ENCODE measurements around the gene PTGS1.

DNA sequence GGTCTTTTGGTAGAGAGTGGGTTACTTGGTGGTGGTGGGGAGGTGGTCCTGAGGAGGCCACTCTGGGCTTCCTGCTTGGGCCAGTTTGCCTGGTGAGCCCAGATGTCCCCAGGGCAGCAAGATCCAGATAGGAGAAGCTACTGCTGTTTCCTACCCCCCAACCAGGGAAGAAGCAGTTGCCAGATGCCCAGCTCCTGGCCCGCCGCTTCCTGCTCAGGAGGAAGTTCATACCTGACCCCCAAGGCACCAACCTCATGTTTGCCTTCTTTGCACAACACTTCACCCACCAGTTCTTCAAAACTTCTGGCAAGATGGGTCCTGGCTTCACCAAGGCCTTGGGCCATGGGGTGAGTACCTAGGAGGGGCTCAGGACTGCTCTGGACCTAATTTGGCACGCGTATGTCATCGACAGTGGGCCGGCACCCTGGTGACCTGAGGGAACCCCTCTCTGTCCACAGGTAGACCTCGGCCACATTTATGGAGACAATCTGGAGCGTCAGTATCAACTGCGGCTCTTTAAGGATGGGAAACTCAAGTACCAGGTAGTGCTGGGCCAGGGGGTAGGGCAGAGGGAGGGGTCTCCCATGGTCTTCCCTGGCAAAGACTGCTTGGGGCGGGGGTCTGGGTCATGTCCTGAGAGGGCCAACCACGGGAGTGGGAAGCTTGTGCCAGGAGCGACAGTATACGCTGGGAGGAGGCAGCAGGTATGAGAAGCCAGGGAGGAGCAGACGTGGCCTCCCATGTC, 10.6 kb downstream of the PTGS1 start:
- TF ChIP-seq CTCF (optimal IDR thresholded peaks at IDR 0.05 in 1 of 3, IDR thresholded peaks at IDR 0.05 in 1 of 3, conservative IDR thresholded peaks at IDR 0.05 in 1 of 3; ENCODE audit: extremely low read depth in 1 of 3, insufficient read depth in 2 of 3, low read length in 3 of 3) = no peak
- no peak for TF ChIP-seq EZH2 (IDR thresholded peaks at IDR 0.05; ENCODE audit: low read length)
